Measurements from ENCODE around the gene MUS81.
"Not testable (repeated sequence)": the region's sequence is repeated elsewhere in the genome, so short reads cannot be mapped to it uniquely, and the experiment has no call there.

GRCh38 chr11:65848693-65849092 is 11.5 kb upstream of the MUS81 start:
- not testable (repeated sequence) for TF ChIP-seq CTCF (IDR thresholded peaks at IDR 0.05); EP300 (IDR thresholded peaks at IDR 0.05; ENCODE audit: low read depth); POLR2A (IDR thresholded peaks at IDR 0.05)

Measured in transverse colon (tissue), 3 donors.